ENCODE results near the gene GZMA. TPM values are rescaled to one million over a fixed set of nuclear protein-coding genes. Genes with fewer than 3 reads are reported as not detected.

Gene GZMA
- total RNA-seq, 1 donor from 2014 or later, result 8.8 TPM

DNA sequence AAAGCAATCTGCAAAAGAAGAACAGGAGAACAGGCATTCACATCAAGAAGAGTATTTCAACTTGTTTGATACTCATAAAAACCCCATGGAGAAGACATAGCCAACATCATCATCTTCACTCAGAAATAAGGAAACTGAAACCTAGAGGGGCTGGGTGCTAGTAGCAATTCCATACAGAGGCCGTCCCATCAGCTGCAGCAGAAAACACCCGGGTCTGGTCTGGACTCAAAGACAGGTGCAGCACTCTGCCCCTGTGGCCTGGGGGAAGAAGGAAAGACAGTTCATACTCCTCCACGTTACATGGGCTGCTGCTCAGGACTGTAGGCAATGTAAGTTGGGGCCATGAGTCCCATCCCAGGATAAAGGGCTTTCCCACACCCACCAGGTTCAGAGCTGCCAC lies 11.6 kb downstream of the GZMA start:
- Histone ChIP-seq H3K27ac (no peak overlapping the region), H3K9me3 (no peaks in the 10 kb centered on the region), H3K27me3 (no peaks in the 10 kb centered on the region), H3K36me3 (no peaks in the 10 kb centered on the region), H3K4me1 (no peaks in the 10 kb centered on the region), H3K4me3 (no peak overlapping the region)
- TF ChIP-seq, protein P1, sequence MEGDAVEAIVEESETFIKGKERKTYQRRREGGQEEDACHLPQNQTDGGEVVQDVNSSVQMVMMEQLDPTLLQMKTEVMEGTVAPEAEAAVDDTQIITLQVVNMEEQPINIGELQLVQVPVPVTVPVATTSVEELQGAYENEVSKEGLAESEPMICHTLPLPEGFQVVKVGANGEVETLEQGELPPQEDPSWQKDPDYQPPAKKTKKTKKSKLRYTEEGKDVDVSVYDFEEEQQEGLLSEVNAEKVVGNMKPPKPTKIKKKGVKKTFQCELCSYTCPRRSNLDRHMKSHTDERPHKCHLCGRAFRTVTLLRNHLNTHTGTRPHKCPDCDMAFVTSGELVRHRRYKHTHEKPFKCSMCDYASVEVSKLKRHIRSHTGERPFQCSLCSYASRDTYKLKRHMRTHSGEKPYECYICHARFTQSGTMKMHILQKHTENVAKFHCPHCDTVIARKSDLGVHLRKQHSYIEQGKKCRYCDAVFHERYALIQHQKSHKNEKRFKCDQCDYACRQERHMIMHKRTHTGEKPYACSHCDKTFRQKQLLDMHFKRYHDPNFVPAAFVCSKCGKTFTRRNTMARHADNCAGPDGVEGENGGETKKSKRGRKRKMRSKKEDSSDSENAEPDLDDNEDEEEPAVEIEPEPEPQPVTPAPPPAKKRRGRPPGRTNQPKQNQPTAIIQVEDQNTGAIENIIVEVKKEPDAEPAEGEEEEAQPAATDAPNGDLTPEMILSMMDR (IDR thresholded peaks at IDR 0.05), result no peak
- intact Hi-C loops (cut with DNase I), result no loop called here
- no peak for DNase-seq
- no peak for ATAC-seq

- intact Hi-C loops (cut with DNase I), result no loop called here
- no peak for ATAC-seq
- DNase-seq, result no peak
- Histone ChIP-seq H3K27me3 (no peaks in the 10 kb centered on the region), H3K36me3 (no peaks in the 10 kb centered on the region), H3K9me3 (no peaks in the 10 kb centered on the region), H3K4me1 (no peaks in the 10 kb centered on the region), H3K4me3 (no peak overlapping the region), H3K27ac (no peak overlapping the region)
- TF ChIP-seq, protein P1 (IDR thresholded peaks at IDR 0.05), result no peak
Measured at GRCh38 chr5:55123365-55123764, 20.9 kb downstream of the GZMA start.

DNA sequence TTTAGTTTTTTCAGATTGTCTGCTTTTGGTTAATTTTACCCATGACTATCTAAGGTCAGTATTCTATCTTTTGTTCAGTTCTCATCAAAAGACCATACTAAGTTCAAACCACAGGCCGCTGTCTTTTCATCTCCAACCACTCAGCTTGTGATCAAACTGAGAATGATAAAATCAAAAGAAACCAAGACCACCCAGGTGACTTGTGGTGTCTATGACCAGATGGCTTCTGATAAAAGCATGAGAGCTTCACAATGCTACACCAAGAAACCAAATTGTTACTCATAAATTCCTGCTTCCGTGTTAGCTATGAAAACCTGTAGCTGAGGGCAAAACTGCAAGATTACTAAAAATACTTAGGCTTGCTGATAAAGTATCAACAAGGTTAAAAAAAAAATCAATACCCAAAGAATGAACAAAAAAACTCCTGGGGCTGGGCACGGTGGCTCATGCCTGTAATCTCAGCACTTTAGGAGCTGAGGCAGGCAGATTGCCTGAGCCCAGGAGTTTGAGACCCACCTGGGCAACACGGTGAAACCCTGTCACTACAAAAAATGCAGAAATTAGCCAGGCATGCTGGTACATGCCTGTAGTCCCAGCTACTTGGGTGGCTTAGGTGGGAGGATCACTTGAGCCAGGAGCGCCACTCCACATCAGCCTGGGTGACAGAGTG lies 31.7 kb downstream of the GZMA start:
- Histone ChIP-seq H3K4me1 (no peaks in the 10 kb centered on the region), H3K36me3 (no peaks in the 10 kb centered on the region), H3K4me3 (no peak overlapping the region), H3K27ac (no peak overlapping the region), H3K9me3 (no peaks in the 10 kb centered on the region), H3K27me3 (peaks cover 4% of the 10 kb centered on the region)
- TF ChIP-seq, protein P1 (IDR thresholded peaks at IDR 0.05), result no peak
- DNase-seq (no peak), ATAC-seq (no peak)
- intact Hi-C loops (cut with DNase I), result no loop called here

- Histone ChIP-seq H3K36me3 (no peaks in the 10 kb centered on the region), H3K4me3 (no peak overlapping the region), H3K27me3 (peaks cover 4% of the 10 kb centered on the region), H3K9me3 (no peaks in the 10 kb centered on the region), H3K4me1 (no peaks in the 10 kb centered on the region), H3K27ac (no peak overlapping the region)
- intact Hi-C loops (cut with DNase I), result no loop called here
- ATAC-seq (no peak), DNase-seq (no peak)
- TF ChIP-seq, protein P1 (IDR thresholded peaks at IDR 0.05), result no peak
Measured at GRCh38 chr5:55136521-55136920, 34.1 kb downstream of the GZMA start.

DNA sequence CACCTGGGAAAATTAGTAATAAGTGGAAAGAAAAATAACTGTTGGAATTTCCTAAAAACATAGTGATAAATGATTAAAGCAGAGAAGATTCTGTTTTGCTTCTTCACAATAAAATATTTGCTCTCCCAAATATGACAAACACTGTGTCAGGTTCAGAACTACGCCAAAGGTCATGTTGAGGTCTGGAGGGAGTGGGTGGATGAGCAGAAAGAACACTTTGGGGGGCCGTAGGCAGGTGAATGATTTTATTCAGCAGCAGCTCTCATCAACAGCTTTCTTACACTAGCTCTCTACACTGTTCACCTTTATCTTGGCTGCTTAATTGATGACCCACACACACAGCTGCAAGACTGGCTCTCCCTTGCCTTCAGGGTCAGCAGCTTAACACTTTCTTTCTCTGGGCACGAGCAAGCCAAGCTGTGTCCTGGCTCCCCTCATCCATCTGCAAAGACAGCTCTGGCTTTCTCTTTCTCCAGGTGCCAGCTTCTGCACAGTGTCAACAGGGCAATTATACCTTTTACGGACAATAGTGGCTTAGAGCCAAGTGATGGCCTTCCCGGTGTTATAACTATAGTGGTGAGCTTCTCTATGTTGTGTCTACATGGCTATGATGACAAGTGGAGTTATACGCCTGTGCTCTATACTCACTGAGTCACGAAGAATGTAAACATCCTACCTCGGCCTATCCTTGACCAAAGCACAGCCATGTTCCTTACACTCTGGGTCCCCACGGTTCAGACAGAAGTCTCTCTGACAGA lies 38.6 kb downstream of the GZMA start:
- H3K4me3 ChIP-seq, result no peak overlapping the region
- H3K9me3 ChIP-seq, result no peaks in the 10 kb centered on the region
- no peaks in the 10 kb centered on the region for H3K36me3 ChIP-seq
- H3K27me3 ChIP-seq, result peaks cover 3% of the 10 kb centered on the region
- DNase-seq, result no peak
- intact Hi-C loops (cut with DNase I), result loop anchor here (10.0 kb wide), 1 partner anchor 236 kb away; no protein-coding TSS in a partner anchor
- TF ChIP-seq, protein P1 (IDR thresholded peaks at IDR 0.05), result no peak
- ATAC-seq, result no peak
- H3K27ac ChIP-seq, result no peak overlapping the region
- no peaks in the 10 kb centered on the region for H3K4me1 ChIP-seq

All from upper lobe of right lung (tissue), 1 donor.